AG04450 (cell line): ENCODE measurements around the gene CREB5. TPM values are rescaled to one million over a fixed set of nuclear protein-coding genes. Genes with fewer than 3 reads are reported as not detected.
A peak's percentile ranks its signal among the peaks of the same experiment; 100 is the strongest.

ENCODE experiments used
- CTCF ChIA-PET: fragments of 300-600, 350-600 bp; formaldehyde crosslinking; extraction: SDS; loops from one replicate; lab custom pipeline; 2022; ENCODE audit warnings: antibody characterized with exemption, inconsistent platforms; lab: Charles Lee
- POLR2A ChIA-PET: fragments of 350-600 bp; formaldehyde crosslinking; extraction: SDS; loops from one replicate; lab custom pipeline; 2021; ENCODE audit warnings: antibody characterized with exemption, inconsistent platforms; lab: Yijun Ruan, JAX
- DNase-seq: peaks from one replicate; pipeline ENCODE4 v3.0.0-alpha.2; 2011; ENCODE audit warnings: low read depth, low spot score
- H3K27ac ChIP-seq: one replicate; pipeline ENCODE4 v1.5.1; 2012; ENCODE audit warnings: low read depth, low read length, control low read depth
- H3K27me3 ChIP-seq: one replicate; pipeline ENCODE4 v1.6.0; 2012; ENCODE audit warnings: low read length; ENCODE audit not compliant: control insufficient read depth, insufficient read depth
- H3K4me3 ChIP-seq: 2 replicates; pipeline ENCODE4 v1.5.1; 2011; ENCODE audit warnings: mild to moderate bottlenecking, low read depth, low read length, control low read depth
- H3K9me3 ChIP-seq: 2 replicates; pipeline ENCODE4 v1.5.1; 2012; ENCODE audit warnings: low read length; ENCODE audit not compliant: control insufficient read depth, insufficient read depth
- polyA plus RNA-seq: library from polyadenylated mRNA; depleted of rRNA; stranded (reverse); fragments of >200 nt; gene quantifications from 2 replicates; pipeline ENCODE4 v1.2.3, GENCODE V29; 2011
- TF ChIP-seq, protein P1 (sequence below): IDR thresholded peaks from 2 replicates; pipeline ENCODE4 v1.5.1; 2011; ENCODE audit warnings: low read depth, low read length, control low read depth, inconsistent platforms

CREB5 gene
- polyA plus RNA-seq, 1 experiment, result 22.1 TPM

DNA sequence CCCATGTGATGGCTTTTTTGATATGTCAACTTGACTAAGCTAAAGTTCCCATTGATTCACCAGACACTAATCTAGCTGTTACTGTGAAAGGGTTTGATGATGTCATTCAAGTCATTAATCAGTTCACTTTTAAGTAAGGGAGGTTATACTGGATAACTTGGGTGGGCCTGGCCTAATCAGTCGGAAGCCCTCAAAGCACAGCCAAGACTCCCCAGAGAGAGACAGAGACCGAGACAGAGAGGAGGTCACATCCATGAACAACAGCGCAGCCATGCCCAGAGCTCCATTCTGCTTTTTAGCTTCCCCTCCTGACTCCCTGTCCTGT, 442.4 kb downstream of the CREB5 start:
- no peak for DNase-seq
- POLR2A ChIA-PET, result interaction anchor here (0.7 kb wide), 1 partner anchor 342 kb away, joined by 4 read pairs; no protein-coding TSS in a partner anchor
- H3K27me3 ChIP-seq, result peaks cover 21% of the 10 kb centered on the region
- CTCF ChIA-PET, result interaction anchor here (0.6 to 2.7 kb wide), 18 partner anchors 10 to 557 kb away, joined by 3 to 23 read pairs (median 3); no protein-coding TSS in a partner anchor
- TF ChIP-seq, protein P1, sequence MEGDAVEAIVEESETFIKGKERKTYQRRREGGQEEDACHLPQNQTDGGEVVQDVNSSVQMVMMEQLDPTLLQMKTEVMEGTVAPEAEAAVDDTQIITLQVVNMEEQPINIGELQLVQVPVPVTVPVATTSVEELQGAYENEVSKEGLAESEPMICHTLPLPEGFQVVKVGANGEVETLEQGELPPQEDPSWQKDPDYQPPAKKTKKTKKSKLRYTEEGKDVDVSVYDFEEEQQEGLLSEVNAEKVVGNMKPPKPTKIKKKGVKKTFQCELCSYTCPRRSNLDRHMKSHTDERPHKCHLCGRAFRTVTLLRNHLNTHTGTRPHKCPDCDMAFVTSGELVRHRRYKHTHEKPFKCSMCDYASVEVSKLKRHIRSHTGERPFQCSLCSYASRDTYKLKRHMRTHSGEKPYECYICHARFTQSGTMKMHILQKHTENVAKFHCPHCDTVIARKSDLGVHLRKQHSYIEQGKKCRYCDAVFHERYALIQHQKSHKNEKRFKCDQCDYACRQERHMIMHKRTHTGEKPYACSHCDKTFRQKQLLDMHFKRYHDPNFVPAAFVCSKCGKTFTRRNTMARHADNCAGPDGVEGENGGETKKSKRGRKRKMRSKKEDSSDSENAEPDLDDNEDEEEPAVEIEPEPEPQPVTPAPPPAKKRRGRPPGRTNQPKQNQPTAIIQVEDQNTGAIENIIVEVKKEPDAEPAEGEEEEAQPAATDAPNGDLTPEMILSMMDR, result no peak
- no peak overlapping the region for H3K4me3 ChIP-seq
- H3K27ac ChIP-seq, result no peak overlapping the region
- no peaks in the 10 kb centered on the region for H3K9me3 ChIP-seq

DNA sequence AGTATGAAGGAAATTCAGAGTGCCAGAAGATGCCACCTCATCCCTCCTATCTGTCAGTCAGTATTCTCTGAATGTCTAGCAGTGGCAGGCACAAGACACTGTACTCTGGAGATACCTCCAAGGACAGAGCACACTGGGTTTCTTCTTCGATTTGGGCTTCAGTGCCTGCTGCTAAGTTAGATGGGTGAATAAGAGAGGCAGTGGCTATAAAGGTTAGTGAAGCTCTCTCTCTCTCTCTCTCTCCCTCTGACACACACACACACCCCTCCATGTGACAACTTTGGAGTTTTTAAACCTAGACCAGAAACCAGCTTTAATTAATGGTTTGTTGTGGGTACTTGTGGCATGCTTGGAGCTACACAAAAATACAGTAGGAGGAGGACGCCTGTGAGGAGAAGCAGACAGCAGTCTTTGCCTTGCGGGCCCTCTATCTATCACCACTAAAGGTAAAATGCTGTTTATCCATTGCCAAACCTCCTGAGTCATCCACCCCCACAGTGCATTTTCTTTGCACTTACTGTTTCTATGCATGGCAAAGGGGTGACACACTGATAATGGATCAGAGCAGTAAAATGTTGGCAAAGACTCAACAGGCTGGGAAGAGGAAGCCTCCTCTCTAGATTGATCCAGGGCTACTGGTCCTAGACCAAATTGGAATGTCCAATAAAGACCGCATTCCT, 443.4 kb downstream of the CREB5 start:
- ChIA-PET CTCF (interaction anchor here (0.5 to 2.7 kb wide), 8 partner anchors 11 to 556 kb away, joined by 3 to 23 read pairs (median 3); no protein-coding TSS in a partner anchor), POLR2A (interaction anchor here (0.6 to 0.9 kb wide), 3 partner anchors 170 to 445 kb away, joined by 3 to 6 read pairs (median 4); no protein-coding TSS in a partner anchor)
- Histone ChIP-seq H3K27me3 (peaks cover 17% of the 10 kb centered on the region), H3K9me3 (no peaks in the 10 kb centered on the region), H3K4me3 (no peak overlapping the region), H3K27ac (peak overlapping the region; percentile 65)
- TF ChIP-seq, protein P1, result no peak
- DNase-seq, result peak; percentile 87

DNA sequence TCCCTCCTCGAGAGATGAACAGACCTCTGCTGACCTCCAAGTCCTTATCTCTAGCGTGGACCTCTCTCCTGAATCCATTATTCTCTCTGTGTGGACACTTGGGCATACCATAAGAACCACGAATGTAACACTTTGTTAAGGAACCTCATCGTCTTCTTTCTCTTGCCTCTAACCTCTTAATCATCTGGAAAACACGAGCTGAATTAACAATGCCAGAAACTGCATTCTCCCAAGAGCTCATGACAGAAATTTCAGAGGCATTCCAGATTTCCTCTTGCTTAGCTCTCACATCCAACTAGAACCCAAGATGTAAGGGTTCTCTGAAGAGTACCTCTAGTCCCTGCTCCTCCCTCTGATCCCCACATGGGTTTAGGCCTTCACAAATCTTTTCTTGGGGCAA, 444.3 kb downstream of the CREB5 start:
- no peak overlapping the region for H3K27ac ChIP-seq
- H3K27me3 ChIP-seq, result peaks cover 15% of the 10 kb centered on the region
- no peak for DNase-seq
- TF ChIP-seq, protein P1, result no peak
- no peaks in the 10 kb centered on the region for H3K9me3 ChIP-seq
- ChIA-PET POLR2A (no interaction called here), CTCF (interaction anchor here (1.0 kb wide), 1 partner anchor 467 kb away, joined by 3 read pairs; no protein-coding TSS in a partner anchor)
- H3K4me3 ChIP-seq, result no peak overlapping the region

DNA sequence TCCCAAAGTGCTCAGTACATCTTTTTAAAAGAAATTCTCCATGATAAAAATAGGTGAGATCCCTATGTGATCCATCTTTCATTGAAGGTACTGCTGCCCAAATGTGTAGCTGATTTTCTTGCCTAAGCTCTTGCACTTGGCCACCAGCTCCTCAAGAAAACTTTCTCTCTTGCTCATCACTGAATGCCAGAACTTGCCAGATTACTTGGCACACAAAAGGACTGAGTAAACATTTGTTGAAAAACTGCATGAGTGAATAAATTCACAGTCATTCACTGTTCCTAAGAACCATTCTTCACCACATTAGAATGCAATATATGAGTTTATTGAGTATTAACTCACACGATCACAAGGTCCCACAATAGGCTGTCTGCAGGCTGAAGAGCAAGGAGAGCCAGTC, 445.9 kb downstream of the CREB5 start:
- CTCF ChIA-PET, result interaction anchor here (1.7 kb wide), 1 partner anchor 470 kb away, joined by 3 read pairs; no protein-coding TSS in a partner anchor
- TF ChIP-seq, protein P1, result no peak
- POLR2A ChIA-PET, result no interaction called here
- no peak overlapping the region for H3K4me3 ChIP-seq
- H3K27ac ChIP-seq, result no peak overlapping the region
- peaks cover 5% of the 10 kb centered on the region for H3K27me3 ChIP-seq
- no peaks in the 10 kb centered on the region for H3K9me3 ChIP-seq
- no peak for DNase-seq

DNA sequence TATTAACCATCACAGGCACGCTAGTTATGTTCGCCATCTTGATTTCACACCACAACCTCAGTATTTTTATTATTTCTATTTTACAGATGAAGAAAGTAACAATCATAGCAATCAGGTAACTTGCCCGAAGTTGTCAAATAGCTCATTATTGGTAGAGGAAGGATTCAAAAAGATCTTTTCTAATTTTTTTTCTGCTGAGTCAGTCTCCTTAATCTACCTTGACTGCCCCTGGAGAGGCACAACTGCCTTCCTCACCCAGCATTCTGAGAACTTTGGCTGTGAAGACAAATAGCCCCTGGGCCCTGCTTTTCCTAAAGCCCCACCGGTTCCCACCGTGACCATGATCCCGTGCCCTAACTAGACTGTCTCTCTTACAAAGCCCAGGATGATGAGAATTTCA, 446.6 kb downstream of the CREB5 start:
- ChIA-PET CTCF (interaction anchor here (0.5 to 1.7 kb wide), 3 partner anchors 12 to 470 kb away, joined by 3 to 7 read pairs (median 6); no protein-coding TSS in a partner anchor), POLR2A (no interaction called here)
- H3K27ac ChIP-seq, result no peak overlapping the region
- TF ChIP-seq, protein P1, result no peak
- peaks cover 2% of the 10 kb centered on the region for H3K27me3 ChIP-seq
- DNase-seq, result no peak
- no peaks in the 10 kb centered on the region for H3K9me3 ChIP-seq
- H3K4me3 ChIP-seq, result no peak overlapping the region
